H9 (cell line): ENCODE measurements around the gene ODAD4. TPM values are rescaled to one million over a fixed set of nuclear protein-coding genes. Genes with fewer than 3 reads are reported as not detected.

Source experiments
- DNase-seq: peaks from one replicate; pipeline ENCODE4 v3.0.0-alpha.2; 2017
- H2AFZ ChIP-seq: one replicate; pipeline ENCODE4 v1.6.1; 2013; ENCODE audit warnings: mild to moderate bottlenecking, low read length, control low read depth, moderate library complexity
- H2AK5ac ChIP-seq: 2 replicates; pipeline ENCODE4 v1.6.1; 2013; ENCODE audit warnings: low read length, control low read depth, mixed read lengths; ENCODE audit not compliant: insufficient read length
- H2BK120ac ChIP-seq: one replicate; pipeline ENCODE4 v1.6.1; 2013; ENCODE audit warnings: low read depth, mild to moderate bottlenecking, low read length, control low read depth, inconsistent platforms; ENCODE audit not compliant: poor library complexity, severe bottlenecking
- H2BK12ac ChIP-seq: 2 replicates; pipeline ENCODE4 v1.6.1; 2013; ENCODE audit warnings: low read length, control low read depth, mixed read lengths, low read depth; ENCODE audit not compliant: insufficient read length
- H2BK15ac ChIP-seq: 2 replicates; pipeline ENCODE4 v1.6.1; 2013; ENCODE audit warnings: low read depth, low read length, control low read depth
- H2BK20ac ChIP-seq: one replicate; pipeline ENCODE4 v1.6.1; 2013; ENCODE audit warnings: low read depth, mild to moderate bottlenecking, low read length, control low read depth, inconsistent platforms; ENCODE audit not compliant: poor library complexity, severe bottlenecking
- H2BK5ac ChIP-seq: 2 replicates; pipeline ENCODE4 v1.6.1; 2013; ENCODE audit warnings: low read length, control low read depth, mixed read lengths; ENCODE audit not compliant: insufficient read length
- H3K14ac ChIP-seq: 2 replicates; pipeline ENCODE4 v1.6.1; 2013; ENCODE audit warnings: low read length, control low read depth; ENCODE audit not compliant: insufficient read depth
- H3K18ac ChIP-seq: 2 replicates; pipeline ENCODE4 v1.6.1; 2013; ENCODE audit warnings: low read depth, mild to moderate bottlenecking, mixed read lengths, low read length, control low read depth; ENCODE audit not compliant: insufficient read length
- H3K23ac ChIP-seq: 2 replicates; pipeline ENCODE4 v1.6.1; 2013; ENCODE audit warnings: low read length, control low read depth, mixed read lengths, low read depth; ENCODE audit not compliant: insufficient read length
- H3K23me2 ChIP-seq: 2 replicates; pipeline ENCODE4 v1.6.1; 2013; ENCODE audit warnings: low read depth, mild to moderate bottlenecking, mixed read lengths, low read length, control low read depth; ENCODE audit not compliant: insufficient read length, poor library complexity, severe bottlenecking
- H3K27ac ChIP-seq: 2 replicates; pipeline ENCODE4 v1.5.1; 2013; ENCODE audit warnings: low read length, control low read depth, mixed read lengths, low read depth; ENCODE audit not compliant: insufficient read length
- H3K27me3 ChIP-seq: 2 replicates; pipeline ENCODE4 v1.6.1; 2013; ENCODE audit warnings: low read length, control low read depth, inconsistent platforms; ENCODE audit not compliant: insufficient read depth
- H3K4ac ChIP-seq: 2 replicates; pipeline ENCODE4 v1.6.1; 2013; ENCODE audit warnings: low read depth, mild to moderate bottlenecking, control low read depth, inconsistent platforms, low read length, moderate library complexity
- H3K4me1 ChIP-seq: 2 replicates; pipeline ENCODE4 v1.6.1; 2013; ENCODE audit warnings: low read length, control low read depth, inconsistent platforms; ENCODE audit not compliant: insufficient read depth
- H3K4me2 ChIP-seq: 2 replicates; pipeline ENCODE4 v1.6.1; 2013; ENCODE audit warnings: low read length, control low read depth, mixed read lengths; ENCODE audit not compliant: insufficient read length, insufficient read depth
- H3K56ac ChIP-seq: 2 replicates; pipeline ENCODE4 v1.6.1; 2013; ENCODE audit warnings: low read depth, mild to moderate bottlenecking, mixed read lengths, low read length, control low read depth; ENCODE audit not compliant: insufficient read length
- H3K79me1 ChIP-seq: 2 replicates; pipeline ENCODE4 v1.6.1; 2013; ENCODE audit warnings: low read depth, mild to moderate bottlenecking, moderate library complexity, low read length, control low read depth, inconsistent platforms; ENCODE audit not compliant: insufficient read depth, poor library complexity, severe bottlenecking
- H3K79me2 ChIP-seq: 2 replicates; pipeline ENCODE4 v1.6.1; 2013; ENCODE audit warnings: low read length, control low read depth, inconsistent platforms; ENCODE audit not compliant: insufficient read depth
- H3K9ac ChIP-seq: 2 replicates; pipeline ENCODE4 v1.6.1; 2013; ENCODE audit warnings: low read length, control low read depth, mixed read lengths; ENCODE audit not compliant: insufficient read length; ENCODE audit errors: extremely low read depth
- H3K9me3 ChIP-seq: one replicate; pipeline ENCODE4 v1.6.1; 2013; ENCODE audit warnings: low read depth, low read length, inconsistent platforms; ENCODE audit not compliant: control insufficient read depth
- H3T11ph ChIP-seq: one replicate; pipeline ENCODE4 v1.6.1; 2013; ENCODE audit warnings: mild to moderate bottlenecking, low read length, control low read depth, inconsistent platforms
- H4K20me1 ChIP-seq: one replicate; pipeline ENCODE4 v1.6.1; 2013; ENCODE audit not compliant: control insufficient read depth, insufficient read length, insufficient read depth
- H4K5ac ChIP-seq: 2 replicates; pipeline ENCODE4 v1.6.1; 2013; ENCODE audit warnings: low read depth, mild to moderate bottlenecking, mixed read lengths, low read length, control low read depth; ENCODE audit not compliant: insufficient read length
- H4K8ac ChIP-seq: replicated peaks from 2 replicates; pipeline ENCODE4 v1.6.1; 2013; ENCODE audit warnings: low read length, control low read depth, mixed read lengths, low read depth; ENCODE audit not compliant: insufficient read length
- H4K91ac ChIP-seq: 2 replicates; pipeline ENCODE4 v1.6.1; 2013; ENCODE audit warnings: low read depth, mild to moderate bottlenecking, moderate library complexity, mixed read lengths, low read length, control low read depth; ENCODE audit not compliant: insufficient read length
- H3K27ac Mint-ChIP-seq, 3 experiments: 2 replicates in 2 of 3; 3 replicates in 1 of 3; pipeline ENCODE4 v1.8.0; 2020 to 2021; ENCODE audit warnings: mixed read lengths in 3 of 3, mild to moderate bottlenecking in 1 of 3, moderate library complexity in 1 of 3
- H3K27me3 Mint-ChIP-seq: 2 replicates; pipeline ENCODE4 v1.8.0; 2021; ENCODE audit warnings: low read depth, mild to moderate bottlenecking, moderate library complexity, mixed read lengths
- H3K36me3 Mint-ChIP-seq, 3 experiments: 2 replicates in 2 of 3; 3 replicates in 1 of 3; pipeline ENCODE4 v1.8.0; 2020 to 2021; ENCODE audit warnings: low read depth in 3 of 3, mixed read lengths in 3 of 3; ENCODE audit not compliant: insufficient read depth in 1 of 3
- H3K4me1 Mint-ChIP-seq, 2 experiments: 2 replicates each; pipeline ENCODE4 v1.8.0; 2020; ENCODE audit warnings: mixed read lengths in 2 of 2
- H3K4me3 Mint-ChIP-seq, 2 experiments: 2 replicates in 1 of 2; 3 replicates in 1 of 2; pipeline ENCODE4 v1.8.0; 2020 to 2021; ENCODE audit warnings: mild to moderate bottlenecking in 2 of 2, mixed read lengths in 2 of 2, moderate library complexity in 1 of 2
- H3K9me3 Mint-ChIP-seq, 2 experiments: 2 replicates in 1 of 2; 3 replicates in 1 of 2; pipeline ENCODE4 v1.8.0; 2020; ENCODE audit warnings: mild to moderate bottlenecking in 2 of 2, mixed read lengths in 2 of 2, moderate library complexity in 1 of 2
- WGBS: extraction: QIAGEN DNeasy Blood & Tissue Kit; methylation state at CpG from one replicate; pipeline ENCODE4 v1.1.7; 2013; ENCODE audit warnings: missing lambda C conversion rate, low lambda C conversion rate, mixed read lengths; ENCODE audit not compliant: insufficient read length; ENCODE audit errors: extremely low coverage; 5-methylcytosine and 5-hydroxymethylcytosine counted together
- total RNA-seq: library from RNA; stranded (reverse); gene quantifications from 2 replicates; pipeline ENCODE4 v1.2.1, GENCODE V29; 2021
- TF ChIP-seq, protein P1 (sequence below): fragments of 200-600 bp; sonication (generic); conservative IDR thresholded peaks from 3 replicates; pipeline ENCODE4 v1.8.0; 2021; ENCODE audit warnings: antibody characterized with exemption, mild to moderate bottlenecking

Gene ODAD4
- total RNA-seq, 1 experiment from 2014 or later: 2.1 TPM

DNA sequence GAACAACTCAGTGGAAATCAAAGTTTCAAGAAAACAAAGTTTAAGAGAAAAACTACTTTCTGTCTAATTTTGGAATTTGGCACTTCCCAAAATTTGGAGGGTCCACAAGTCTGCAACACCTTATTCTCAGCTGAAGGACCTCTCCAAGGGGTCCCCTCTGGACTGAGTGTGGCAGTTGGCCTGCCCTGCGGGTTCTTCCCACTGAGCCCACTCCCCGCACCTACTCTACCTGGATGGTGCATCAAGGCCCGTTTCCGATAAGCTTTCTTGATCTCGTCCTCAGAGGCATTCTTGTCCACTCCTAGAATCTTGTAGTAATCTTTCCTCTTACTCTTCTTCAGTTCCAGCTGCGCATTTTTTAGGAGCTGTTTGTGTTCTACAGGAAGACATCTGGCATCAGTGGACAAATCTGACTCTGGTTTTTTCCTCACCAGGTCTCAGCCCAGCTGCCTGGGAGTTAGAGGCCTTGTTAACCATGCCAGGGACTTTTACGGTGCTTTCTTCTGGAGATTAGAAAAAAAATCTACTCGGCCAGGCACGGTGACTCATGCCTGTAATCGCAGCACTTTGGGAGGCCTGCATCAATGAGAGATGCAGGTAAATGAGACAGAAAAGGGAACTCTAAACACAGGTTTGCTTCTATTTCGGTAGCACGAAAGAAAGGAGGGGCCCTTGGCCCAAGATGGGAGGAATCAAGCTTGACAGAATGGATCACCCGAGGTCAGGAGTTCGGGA, 51.8 kb downstream of the ODAD4 start:
- WGBS: no CpG with 5 or more reads among the region's 14 CpGs
- no peaks in the 10 kb centered on the region for H3K9me3 ChIP-seq
- H3K27ac ChIP-seq: no peak overlapping the region
- no peak overlapping the region for H2BK120ac ChIP-seq
- TF ChIP-seq, protein P1, sequence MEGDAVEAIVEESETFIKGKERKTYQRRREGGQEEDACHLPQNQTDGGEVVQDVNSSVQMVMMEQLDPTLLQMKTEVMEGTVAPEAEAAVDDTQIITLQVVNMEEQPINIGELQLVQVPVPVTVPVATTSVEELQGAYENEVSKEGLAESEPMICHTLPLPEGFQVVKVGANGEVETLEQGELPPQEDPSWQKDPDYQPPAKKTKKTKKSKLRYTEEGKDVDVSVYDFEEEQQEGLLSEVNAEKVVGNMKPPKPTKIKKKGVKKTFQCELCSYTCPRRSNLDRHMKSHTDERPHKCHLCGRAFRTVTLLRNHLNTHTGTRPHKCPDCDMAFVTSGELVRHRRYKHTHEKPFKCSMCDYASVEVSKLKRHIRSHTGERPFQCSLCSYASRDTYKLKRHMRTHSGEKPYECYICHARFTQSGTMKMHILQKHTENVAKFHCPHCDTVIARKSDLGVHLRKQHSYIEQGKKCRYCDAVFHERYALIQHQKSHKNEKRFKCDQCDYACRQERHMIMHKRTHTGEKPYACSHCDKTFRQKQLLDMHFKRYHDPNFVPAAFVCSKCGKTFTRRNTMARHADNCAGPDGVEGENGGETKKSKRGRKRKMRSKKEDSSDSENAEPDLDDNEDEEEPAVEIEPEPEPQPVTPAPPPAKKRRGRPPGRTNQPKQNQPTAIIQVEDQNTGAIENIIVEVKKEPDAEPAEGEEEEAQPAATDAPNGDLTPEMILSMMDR: no peak
- no peak overlapping the region for H3K14ac ChIP-seq
- no peaks in the 10 kb centered on the region for H3K23me2 ChIP-seq
- no peak overlapping the region for H4K8ac ChIP-seq
- H2AFZ ChIP-seq: no peak overlapping the region
- H3K4ac ChIP-seq: no peak overlapping the region
- H3K9me3 Mint-ChIP-seq: no peaks in the 10 kb centered on the region
- H3K4me2 ChIP-seq: no peak overlapping the region
- H4K91ac ChIP-seq: no peak overlapping the region
- H3T11ph ChIP-seq: no peak overlapping the region
- H3K18ac ChIP-seq: no peak overlapping the region
- H3K27ac Mint-ChIP-seq: no peak overlapping the region
- H3K4me1 Mint-ChIP-seq: no peaks in the 10 kb centered on the region
- H3K56ac ChIP-seq: no peak overlapping the region
- H3K4me1 ChIP-seq: no peaks in the 10 kb centered on the region
- H3K79me1 ChIP-seq: no peaks in the 10 kb centered on the region
- H2BK20ac ChIP-seq: no peak overlapping the region
- H2BK5ac ChIP-seq: no peak overlapping the region
- no peak overlapping the region for H4K5ac ChIP-seq
- no peak overlapping the region for H2AK5ac ChIP-seq
- no peak overlapping the region for H2BK15ac ChIP-seq
- H4K20me1 ChIP-seq: no peaks in the 10 kb centered on the region
- H3K27me3 Mint-ChIP-seq: no peaks in the 10 kb centered on the region
- no peaks in the 10 kb centered on the region for H3K27me3 ChIP-seq
- DNase-seq: no peak
- H3K79me2 ChIP-seq: no peaks in the 10 kb centered on the region
- no peak overlapping the region; a peak in 1 of 5 replicates for H3K4me3 Mint-ChIP-seq
- H3K23ac ChIP-seq: no peak overlapping the region
- H2BK12ac ChIP-seq: no peak overlapping the region
- no peak overlapping the region for H3K9ac ChIP-seq
- peaks cover 62 to 93% (median 90%) of the 10 kb centered on the region in 3 experiments for H3K36me3 Mint-ChIP-seq
